Cardiac fibroblast (primary cell): ENCODE measurements around the gene TRIM8.
A peak's percentile ranks its signal among the peaks of the same experiment; 100 is the strongest.

Source experiments
- DNase-seq, 2 donors: peaks; one replicate each; pipeline versions ENCODE4 v3.0.0 to v3.0.0-alpha.2; 2010; ENCODE audit warnings: low read depth in 2 of 2
- H3K4me3 ChIP-seq, 2 donors: replicated peaks in 1 of 2; 1 replicate in 1 of 2; 2 replicates in 1 of 2; pipeline ENCODE4 v1.5.1; 2011; ENCODE audit warnings: low read depth in 2 of 2, low read length in 2 of 2, mild to moderate bottlenecking in 2 of 2, moderate library complexity in 1 of 2
- CTCF ChIP-seq: IDR thresholded peaks from one replicate; pipeline ENCODE4 v1.5.1; 2011; ENCODE audit warnings: low read depth, mild to moderate bottlenecking, low read length, inconsistent platforms

Gene TRIM8

GRCh38 chr10:102645388-102645740 lies 1.1 kb downstream of the TRIM8 start:
- H3K4me3 ChIP-seq: peak overlapping the region; percentile 93 to 95
- TF ChIP-seq CTCF: no peak
- no peak for DNase-seq

DNA sequence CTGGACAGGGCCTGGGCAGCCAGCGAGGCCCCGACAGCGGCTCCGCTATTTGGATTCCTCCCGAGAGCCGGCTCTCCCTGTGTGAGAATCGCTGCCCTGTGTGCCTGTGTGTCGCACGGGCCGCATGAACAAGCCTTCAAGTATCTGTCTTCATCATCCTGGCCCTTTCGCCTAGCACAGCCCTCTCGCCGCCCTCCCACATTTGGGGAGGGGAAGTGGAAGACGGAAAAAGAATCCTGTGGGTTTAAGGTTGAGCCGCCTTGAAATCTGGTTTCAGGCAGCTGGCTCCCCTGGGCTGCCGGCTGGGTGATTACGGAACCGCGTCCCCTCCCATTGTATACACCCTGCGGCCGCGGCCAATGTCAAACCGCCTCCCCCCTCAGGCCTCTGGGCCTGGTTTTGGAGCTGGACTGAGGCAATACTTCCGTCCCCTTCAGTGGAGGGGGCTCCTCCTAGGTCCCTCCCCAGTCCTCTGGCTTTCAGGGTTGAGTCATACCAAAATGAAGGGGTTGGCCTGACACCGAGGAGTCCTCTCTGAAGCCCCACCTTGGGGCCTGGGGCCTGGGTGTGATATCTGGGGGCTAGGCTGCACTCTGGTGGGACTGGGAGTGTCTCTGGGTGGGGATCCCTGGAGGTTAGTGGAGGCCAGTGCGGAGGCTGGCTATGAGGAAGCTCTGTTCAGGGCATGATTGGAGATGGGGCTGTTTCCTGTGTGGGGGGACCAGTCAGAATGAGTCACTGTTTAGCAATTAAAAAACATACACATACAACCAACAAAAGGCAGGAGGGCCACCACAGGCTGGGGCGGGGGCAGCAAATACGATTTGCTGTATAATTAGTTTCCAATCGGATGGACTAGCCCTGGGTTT lies 1.7 kb downstream of the TRIM8 start:
- no peak for TF ChIP-seq CTCF
- H3K4me3 ChIP-seq: peak overlapping the region; percentile 93 to 95
- DNase-seq: peak; percentile 95 to 98

- peak overlapping the region; percentile 93 to 95 for H3K4me3 ChIP-seq
- peak; percentile 43 to 58 for DNase-seq
- no peak for TF ChIP-seq CTCF
Observed at GRCh38 chr10:102646610-102647442, 2.5 kb downstream of the TRIM8 start.

- peak overlapping the region; percentile 93 to 95 for H3K4me3 ChIP-seq
- DNase-seq: no peak
- no peak for TF ChIP-seq CTCF
Observed at GRCh38 chr10:102647443-102648268, 3.4 kb downstream of the TRIM8 start.

GRCh38 chr10:102648269-102648888 lies 4.1 kb downstream of the TRIM8 start:
- no peak for DNase-seq
- no peak for TF ChIP-seq CTCF
- H3K4me3 ChIP-seq: peak overlapping the region; percentile 93 to 95
